Keratinocyte (primary cell): Measurements from ENCODE around the gene RASA3. TPM values are rescaled to one million over a fixed set of nuclear protein-coding genes. Genes with fewer than 3 reads are reported as not detected.
"Not testable (repeated sequence)": the region's sequence is repeated elsewhere in the genome, so short reads cannot be mapped to it uniquely, and the experiment has no call there.

ENCODE experiments used
- DNase-seq: peaks from one replicate; pipeline ENCODE4 v3.0.0-alpha.2; 2011; ENCODE audit warnings: low read depth, missing footprints, low spot score
- FAIRE-seq: peaks from 2 replicates; lab custom pipeline; 2011; peaks lifted over from hg19 to GRCh38; lab: Jason Lieb, UNC
- H2AFZ ChIP-seq: 2 replicates; pipeline ENCODE4 v1.6.0; 2012; ENCODE audit warnings: low read length, control low read depth, inconsistent platforms; ENCODE audit not compliant: control insufficient read depth
- H3K27ac ChIP-seq: 2 replicates; pipeline ENCODE4 v1.5.1; 2011; ENCODE audit warnings: low read length; ENCODE audit not compliant: control insufficient read depth, insufficient read depth
- H3K27me3 ChIP-seq: 3 replicates; pipeline ENCODE4 v1.6.0; 2011; ENCODE audit warnings: low read length; ENCODE audit not compliant: control insufficient read depth, insufficient read depth; ENCODE audit errors: extremely low read depth
- H3K36me3 ChIP-seq, 2 experiments: 2 replicates in 1 of 2; 3 replicates in 1 of 2; pipeline ENCODE4 v1.5.1; 2011; ENCODE audit warnings: low read length in 2 of 2, mild to moderate bottlenecking in 1 of 2; ENCODE audit not compliant: control insufficient read depth in 2 of 2, insufficient read depth in 2 of 2; ENCODE audit errors: extremely low read depth in 1 of 2
- H3K4me1 ChIP-seq: 3 replicates; pipeline ENCODE4 v1.5.1; 2011; ENCODE audit warnings: low read length; ENCODE audit not compliant: control insufficient read depth, insufficient read depth; ENCODE audit errors: extremely low read depth
- H3K4me2 ChIP-seq: 3 replicates; pipeline ENCODE4 v1.6.0; 2011; ENCODE audit warnings: low read depth, low read length; ENCODE audit not compliant: control insufficient read depth, insufficient read depth; ENCODE audit errors: extremely low read depth
- H3K4me3 ChIP-seq, 3 experiments: fragments of 200-600 bp in 1 of 3; sonication (generic) in 1 of 3; 2 replicates in 2 of 3; 3 replicates in 1 of 3; pipeline ENCODE4 v1.5.1; 2011 to 2016; ENCODE audit warnings: low read length in 3 of 3, mild to moderate bottlenecking in 3 of 3, control low read depth in 2 of 3, inconsistent platforms in 1 of 3, low read depth in 1 of 3, mixed read lengths in 1 of 3, mixed run types in 1 of 3, moderate library complexity in 1 of 3; ENCODE audit not compliant: control insufficient read depth in 2 of 3, insufficient read depth in 2 of 3; ENCODE audit errors: extremely low read depth in 1 of 3
- H3K79me2 ChIP-seq: 2 replicates; pipeline ENCODE4 v1.6.0; 2012; ENCODE audit warnings: low read length; ENCODE audit not compliant: control insufficient read depth, insufficient read depth
- H3K9ac ChIP-seq: 3 replicates; pipeline ENCODE4 v1.6.0; 2011; ENCODE audit warnings: low read length; ENCODE audit not compliant: control insufficient read depth, insufficient read depth; ENCODE audit errors: extremely low read depth
- H3K9me1 ChIP-seq: 3 replicates; pipeline ENCODE4 v1.6.0; 2011; ENCODE audit warnings: low read length; ENCODE audit not compliant: control insufficient read depth, insufficient read depth; ENCODE audit errors: extremely low read depth
- H3K9me3 ChIP-seq: 2 replicates; pipeline ENCODE4 v1.5.1; 2012; ENCODE audit warnings: low read depth, low read length; ENCODE audit not compliant: control insufficient read depth
- H4K20me1 ChIP-seq: 3 replicates; pipeline ENCODE4 v1.6.0; 2011; ENCODE audit warnings: low read length; ENCODE audit not compliant: control insufficient read depth, insufficient read depth; ENCODE audit errors: extremely low read depth
- CTCF ChIP-seq, 3 experiments: IDR thresholded peaks in 1 of 3; conservative IDR thresholded peaks in 1 of 3; optimal IDR thresholded peaks in 1 of 3; 2 replicates in 2 of 3; 3 replicates in 1 of 3; pipeline versions ENCODE3 to v1.5.1; 2011; ENCODE audit warnings: low read length in 3 of 3, mild to moderate bottlenecking in 3 of 3, moderate library complexity in 2 of 3, control low read depth in 1 of 3, inconsistent platforms in 1 of 3; ENCODE audit not compliant: insufficient read depth in 2 of 3; ENCODE audit errors: extremely low read depth in 1 of 3
- EZH2 ChIP-seq: IDR thresholded peaks from one replicate; pipeline ENCODE4 v1.6.1; 2012; ENCODE audit warnings: inconsistent platforms, mild to moderate bottlenecking, low read length, moderate library complexity
- dilution Hi-C: fragments of 300-500 bp; cut with MboI; formaldehyde crosslinking; loops from one replicate; pipeline ENCODE4 v1.7.0; 2020; ENCODE audit warnings: low sequenced_read_pairs; ENCODE audit not compliant: extremely low pct_ligation_motif_present
- polyA plus RNA-seq, 5 experiments: library from polyadenylated mRNA; depleted of rRNA in 3 of 5; stranded (reverse) in 3 of 5; stranded (forward) in 1 of 5; unstranded in 1 of 5; fragments of >200 nt; gene quantifications; 1 replicate in 1 of 5; 2 replicates in 3 of 5; 3 replicates in 1 of 5; pipeline versions ENCODE4 v1.2.1 to v1.2.3, GENCODE V29; 2011 to 2012; ENCODE audit warnings: missing spikeins in 2 of 5, low read depth in 1 of 5, low replicate concordance in 1 of 5

RASA3 gene
- polyA plus RNA-seq, 1 donor (not counting 4 experiments of a cell fraction or from before 2014, with no cell fraction given) = 4.1 TPM

- dilution Hi-C loops = no loop called here
- Histone ChIP-seq H3K4me1 (no peaks in the 10 kb centered on the region), H3K9me3 (peaks cover 3% of the 10 kb centered on the region), H3K27ac (no peak overlapping the region), H4K20me1 (no peaks in the 10 kb centered on the region), H3K36me3 (no peaks in the 10 kb centered on the region), H2AFZ (no peak overlapping the region), H3K27me3 (no peaks in the 10 kb centered on the region), H3K9me1 (no peaks in the 10 kb centered on the region), H3K79me2 (no peaks in the 10 kb centered on the region), H3K4me3 (no peak overlapping the region), H3K4me2 (no peak overlapping the region), H3K9ac (no peak overlapping the region)
- no peak for DNase-seq
- TF ChIP-seq CTCF (optimal IDR thresholded peaks at IDR 0.05 in 1 of 3, IDR thresholded peaks at IDR 0.05 in 1 of 3, conservative IDR thresholded peaks at IDR 0.05 in 1 of 3; ENCODE audit: extremely low read depth in 1 of 3, insufficient read depth in 2 of 3, low read length in 3 of 3) (no peak), EZH2 (no peak)
- no peak for FAIRE-seq
Observed at GRCh38 chr13:113989585-113990300, 142.7 kb downstream of the RASA3 start.

- H3K36me3 ChIP-seq, H3K79me2 ChIP-seq, H2AFZ ChIP-seq, H3K4me3 ChIP-seq, H3K27me3 ChIP-seq, dilution Hi-C loops, H3K27ac ChIP-seq, H3K9ac ChIP-seq, H3K4me1 ChIP-seq, H3K9me3 ChIP-seq, H3K4me2 ChIP-seq, FAIRE-seq, H4K20me1 ChIP-seq, DNase-seq, H3K9me1 ChIP-seq: not testable (repeated sequence)
Observed at GRCh38 chr13:113988859-113989258, 143.6 kb downstream of the RASA3 start.

GRCh38 chr13:113982296-113982661 is 150.1 kb downstream of the RASA3 start:
- no peaks in the 10 kb centered on the region for H3K79me2 ChIP-seq
- no peak overlapping the region for H3K4me3 ChIP-seq
- TF ChIP-seq EZH2 = no peak
- TF ChIP-seq CTCF (optimal IDR thresholded peaks at IDR 0.05 in 1 of 3, IDR thresholded peaks at IDR 0.05 in 1 of 3, conservative IDR thresholded peaks at IDR 0.05 in 1 of 3; ENCODE audit: extremely low read depth in 1 of 3, insufficient read depth in 2 of 3, low read length in 3 of 3) = no peak
- H3K27me3 ChIP-seq = no peaks in the 10 kb centered on the region
- H3K4me2 ChIP-seq = no peak overlapping the region
- no peaks in the 10 kb centered on the region for H4K20me1 ChIP-seq
- H3K36me3 ChIP-seq = no peaks in the 10 kb centered on the region
- H2AFZ ChIP-seq = no peak overlapping the region
- no peak overlapping the region for H3K27ac ChIP-seq
- FAIRE-seq (no peak), DNase-seq (no peak)
- H3K4me1 ChIP-seq = no peaks in the 10 kb centered on the region
- no peaks in the 10 kb centered on the region for H3K9me1 ChIP-seq
- dilution Hi-C loops = no loop called here
- H3K9me3 ChIP-seq = no peaks in the 10 kb centered on the region
- no peak overlapping the region for H3K9ac ChIP-seq
